Activated CD4-positive, CD25-positive, alpha-beta regulatory T cell treated with anti-CD3 and anti-CD28 coated beads, Interleukin-2, amount 50 U/mL, for 72 hours (primary cell): ENCODE results near the gene DCPS.
"Not testable (repeated sequence)": the region's sequence is repeated elsewhere in the genome, so short reads cannot be mapped to it uniquely, and the experiment has no call there.

ENCODE experiments used
- DNase-seq: peaks from one replicate; pipeline ENCODE4 v3.0.0; 2021

DCPS gene

GRCh38 chr11:126345759-126346585 lies 42.1 kb downstream of the DCPS start:
- DNase-seq: no peak

GRCh38 chr11:126346586-126346940 lies 42.7 kb downstream of the DCPS start:
- DNase-seq: no peak

GRCh38 chr11:126346946-126347345 lies 43.1 kb downstream of the DCPS start:
- not testable (repeated sequence) for DNase-seq

GRCh38 chr11:126347751-126348668 lies 44.1 kb downstream of the DCPS start:
- DNase-seq: no peak

- DNase-seq: no peak
Measured at GRCh38 chr11:126348806-126349582, 45.1 kb downstream of the DCPS start.

GRCh38 chr11:126350836-126351235 lies 47.0 kb downstream of the DCPS start:
- DNase-seq: no peak

- DNase-seq: no peak
Measured at GRCh38 chr11:126352163-126352562, 48.3 kb downstream of the DCPS start.

- DNase-seq: no peak
Measured at GRCh38 chr11:126352934-126353801, 49.3 kb downstream of the DCPS start.

GRCh38 chr11:126354631-126355323 lies 50.9 kb downstream of the DCPS start:
- no peak for DNase-seq

GRCh38 chr11:126355324-126355925 lies 51.6 kb downstream of the DCPS start, which contains the start of gene ST3GAL4:
Gene ST3GAL4 (plus strand): TSS chr11:126355686. CDS start chr11:126406156, 50,470 bp downstream.
- DNase-seq: peak; percentile 71

- DNase-seq: no peak
Measured at GRCh38 chr11:126355926-126356897, 52.4 kb downstream of the DCPS start.

- DNase-seq: no peak
Measured at GRCh38 chr11:126357055-126357962, 53.4 kb downstream of the DCPS start.

GRCh38 chr11:126357969-126358762 lies 54.3 kb downstream of the DCPS start:
- DNase-seq: no peak

- DNase-seq: no peak
Measured at GRCh38 chr11:126358763-126359160, 54.9 kb downstream of the DCPS start.

- DNase-seq: no peak
Measured at GRCh38 chr11:126359431-126360048, 55.7 kb downstream of the DCPS start.

- DNase-seq: no peak
Measured at GRCh38 chr11:126360049-126360446, 56.2 kb downstream of the DCPS start.

GRCh38 chr11:126361400-126361799 lies 57.5 kb downstream of the DCPS start:
- DNase-seq: no peak
